WI38 (cell line): ENCODE measurements around the gene MEGF6.

ENCODE experiments used
- H3K4me3 ChIP-seq: 2 replicates; pipeline ENCODE4 v1.5.1; 2011; ENCODE audit warnings: low read depth, mild to moderate bottlenecking, control low read depth, low read length
- TF ChIP-seq, protein P1 (sequence below): IDR thresholded peaks from 2 replicates; pipeline ENCODE4 v1.5.1; 2012; ENCODE audit warnings: low read depth, mild to moderate bottlenecking, control low read depth, low read length

Gene MEGF6

DNA sequence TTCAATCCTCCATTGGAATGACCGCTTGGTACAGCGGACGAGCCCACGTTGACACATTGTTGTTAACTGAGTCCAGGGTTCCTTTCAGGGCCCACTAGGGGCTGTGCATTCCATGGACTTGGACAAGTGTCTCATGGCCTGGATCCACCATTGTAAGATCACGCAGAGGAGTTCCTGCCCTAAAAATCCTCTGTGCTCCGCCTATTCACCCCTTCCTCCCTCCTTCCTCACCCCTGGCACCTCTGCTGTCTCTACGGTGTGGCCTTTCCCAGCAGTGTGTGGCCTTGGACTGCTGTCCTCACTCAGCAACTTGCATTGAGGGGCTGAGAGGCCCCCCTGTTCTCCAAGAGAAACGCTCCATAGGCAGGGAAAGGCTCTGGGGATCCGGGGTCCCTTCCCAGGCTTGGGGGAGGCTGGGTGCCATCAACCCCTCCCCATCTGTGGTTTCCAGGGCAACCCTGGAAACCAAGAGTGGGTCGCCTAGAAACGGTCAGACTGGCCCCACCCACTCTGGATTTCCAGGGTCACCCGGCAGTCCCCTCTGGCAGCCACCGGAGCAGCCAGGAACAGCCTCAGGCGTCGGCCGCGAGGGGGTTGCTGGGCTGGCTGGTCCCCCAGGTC, 50.9 kb downstream of the MEGF6 start:
- TF ChIP-seq, protein P1, sequence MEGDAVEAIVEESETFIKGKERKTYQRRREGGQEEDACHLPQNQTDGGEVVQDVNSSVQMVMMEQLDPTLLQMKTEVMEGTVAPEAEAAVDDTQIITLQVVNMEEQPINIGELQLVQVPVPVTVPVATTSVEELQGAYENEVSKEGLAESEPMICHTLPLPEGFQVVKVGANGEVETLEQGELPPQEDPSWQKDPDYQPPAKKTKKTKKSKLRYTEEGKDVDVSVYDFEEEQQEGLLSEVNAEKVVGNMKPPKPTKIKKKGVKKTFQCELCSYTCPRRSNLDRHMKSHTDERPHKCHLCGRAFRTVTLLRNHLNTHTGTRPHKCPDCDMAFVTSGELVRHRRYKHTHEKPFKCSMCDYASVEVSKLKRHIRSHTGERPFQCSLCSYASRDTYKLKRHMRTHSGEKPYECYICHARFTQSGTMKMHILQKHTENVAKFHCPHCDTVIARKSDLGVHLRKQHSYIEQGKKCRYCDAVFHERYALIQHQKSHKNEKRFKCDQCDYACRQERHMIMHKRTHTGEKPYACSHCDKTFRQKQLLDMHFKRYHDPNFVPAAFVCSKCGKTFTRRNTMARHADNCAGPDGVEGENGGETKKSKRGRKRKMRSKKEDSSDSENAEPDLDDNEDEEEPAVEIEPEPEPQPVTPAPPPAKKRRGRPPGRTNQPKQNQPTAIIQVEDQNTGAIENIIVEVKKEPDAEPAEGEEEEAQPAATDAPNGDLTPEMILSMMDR = no peak
- no peak overlapping the region for H3K4me3 ChIP-seq

GRCh38 chr1:3558036-3558726, 53.1 kb downstream of the MEGF6 start:
- TF ChIP-seq, protein P1 = no peak
- no peak overlapping the region for H3K4me3 ChIP-seq

- no peak overlapping the region for H3K4me3 ChIP-seq
- TF ChIP-seq, protein P1 = no peak
Measured at GRCh38 chr1:3557366-3557765, 53.9 kb downstream of the MEGF6 start.

DNA sequence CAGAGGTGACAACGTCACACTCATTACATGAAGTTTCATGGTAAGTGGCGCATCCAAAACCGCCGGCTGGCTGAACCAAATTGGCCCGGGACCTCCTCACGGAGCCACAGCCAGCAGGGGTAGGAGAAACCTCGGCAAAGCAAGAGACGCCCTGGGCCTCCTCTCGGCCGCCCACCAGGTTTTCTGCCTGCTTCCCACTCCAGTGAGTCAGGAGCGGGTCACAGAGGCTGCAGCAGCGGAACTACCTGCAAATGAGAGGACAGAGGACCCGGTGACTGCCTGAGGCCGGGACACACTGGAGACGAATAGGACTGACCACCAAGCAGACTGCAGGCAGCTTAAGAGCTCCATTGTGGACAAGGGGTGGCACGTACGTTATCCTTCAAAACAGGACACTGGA, 55.0 kb downstream of the MEGF6 start:
- TF ChIP-seq, protein P1 = no peak

DNA sequence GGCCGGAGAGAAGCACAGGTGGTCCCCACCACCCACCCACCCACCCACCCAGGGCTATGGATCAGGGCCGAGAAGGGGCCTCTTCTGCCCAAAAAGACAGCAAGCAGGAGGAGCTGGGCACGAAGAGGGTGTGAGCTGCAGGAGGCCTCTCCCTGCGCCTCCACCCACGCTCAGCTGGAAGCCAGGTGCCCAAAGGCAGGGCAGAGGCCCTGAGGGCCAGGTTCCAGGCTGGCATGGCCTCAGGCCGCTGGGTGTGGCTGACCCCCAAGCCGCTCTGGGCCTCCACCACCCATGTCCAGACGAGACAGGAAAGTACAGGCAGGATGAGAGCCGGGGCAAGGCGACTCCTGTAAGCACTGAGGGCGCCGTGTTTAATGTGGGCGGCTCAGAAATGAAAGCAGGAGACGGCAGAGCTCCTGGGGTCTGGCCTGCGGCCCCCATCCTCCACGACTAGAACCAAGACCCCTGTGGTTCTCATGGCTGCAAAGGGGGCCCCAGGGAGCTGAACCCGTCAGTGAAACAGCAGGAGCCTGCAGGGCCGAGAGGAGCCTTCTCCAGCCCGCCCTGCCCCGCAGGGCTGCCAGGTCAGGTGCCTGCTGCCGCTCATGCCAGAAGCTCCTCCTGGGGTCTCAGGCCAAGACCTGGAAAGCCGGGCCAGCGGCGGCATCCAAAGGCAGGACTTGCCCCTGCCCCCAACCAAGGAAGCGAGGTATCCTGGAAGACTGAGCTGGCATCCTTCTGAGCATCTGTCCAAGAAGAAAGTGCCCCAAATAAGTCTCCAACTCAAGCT, 56.0 kb downstream of the MEGF6 start:
- no peak overlapping the region for H3K4me3 ChIP-seq
- TF ChIP-seq, protein P1 = no peak

More for the DNA sequence above, 55.0 kb downstream of the MEGF6 start:
- H3K4me3 ChIP-seq = no peak overlapping the region

- TF ChIP-seq, protein P1 = no peak
- no peak overlapping the region for H3K4me3 ChIP-seq
Measured at GRCh38 chr1:3553940-3554223, 57.4 kb downstream of the MEGF6 start.
